SU-DHL-6 (cell line): ENCODE measurements around the gene ZIC1.

Source experiments
- H2AFZ ChIP-seq: fragments of 200-600 bp; sonication (generic); 2 replicates; pipeline ENCODE4 v1.6.1; 2014; ENCODE audit warnings: low read depth, mild to moderate bottlenecking, moderate library complexity, mixed read lengths, antibody characterized with exemption, low read length; ENCODE audit not compliant: severe bottlenecking
- H3F3A ChIP-seq: fragments of 200-600 bp; shearing (Covaris generic); 2 replicates; pipeline ENCODE4 v1.6.0; 2016; ENCODE audit warnings: antibody characterized with exemption, mild to moderate bottlenecking; ENCODE audit not compliant: insufficient read depth
- H3K27ac ChIP-seq: fragments of 200-600 bp; sonication (generic); 2 replicates; pipeline ENCODE4 v1.5.1; 2016; ENCODE audit warnings: low read depth, mild to moderate bottlenecking, low read length, moderate library complexity, mixed read lengths
- H3K27me3 ChIP-seq: fragments of 200-600 bp; sonication (generic), shearing (Covaris generic); 2 replicates; pipeline ENCODE4 v1.6.0; 2014; ENCODE audit warnings: mild to moderate bottlenecking, low read length
- H3K36me3 ChIP-seq: fragments of 200-600 bp; sonication (generic); 2 replicates; pipeline ENCODE4 v1.6.1; 2014; ENCODE audit warnings: mild to moderate bottlenecking, low read length, mixed read lengths
- H3K4me2 ChIP-seq: fragments of 300-600, 200-600 bp; shearing (Covaris generic), sonication (generic); 2 replicates; pipeline ENCODE4 v1.6.0; 2014; ENCODE audit warnings: low read length, low read depth, mild to moderate bottlenecking; ENCODE audit not compliant: poor library complexity, severe bottlenecking
- H3K4me3 ChIP-seq: fragments of 200-600 bp; sonication (generic); 2 replicates; pipeline ENCODE4 v1.5.1; 2014; ENCODE audit warnings: antibody characterized with exemption, low read length, mild to moderate bottlenecking, mixed read lengths; ENCODE audit not compliant: insufficient read depth, poor library complexity, severe bottlenecking
- H3K79me2 ChIP-seq: fragments of 200-600 bp; sonication (generic); 2 replicates; pipeline ENCODE4 v1.6.1; 2014; ENCODE audit warnings: mild to moderate bottlenecking, low read length, moderate library complexity; ENCODE audit not compliant: insufficient read depth
- H3K9ac ChIP-seq: fragments of 200-600 bp; sonication (generic); 2 replicates; pipeline ENCODE4 v1.7.0; 2014; ENCODE audit warnings: mild to moderate bottlenecking, low read length
- H3K9me2 ChIP-seq: fragments of 200-600 bp; sonication (generic); replicated peaks from 2 replicates; pipeline ENCODE4 v1.6.1; 2014; ENCODE audit warnings: low read length; ENCODE audit not compliant: insufficient read depth
- H3K9me3 ChIP-seq: fragments of 200-600 bp; sonication (generic); 2 replicates; pipeline ENCODE4 v1.6.1; 2014; ENCODE audit warnings: low read length, mixed read lengths; ENCODE audit not compliant: insufficient read depth
- H4K20me1 ChIP-seq: fragments of 200-600 bp; sonication (generic); 2 replicates; pipeline ENCODE4 v1.6.1; 2014; ENCODE audit warnings: low read depth, mild to moderate bottlenecking, antibody characterized with exemption, low read length, moderate library complexity, mixed read lengths
- CTCF ChIP-seq: fragments of 200-600 bp; sonication (generic); IDR thresholded peaks from one replicate; pipeline ENCODE4 v1.5.1; 2017; ENCODE audit warnings: antibody characterized with exemption, mild to moderate bottlenecking, low read length, moderate library complexity; ENCODE audit not compliant: insufficient read depth, poor library complexity, severe bottlenecking
- EZH2phosphoT487 ChIP-seq: fragments of 200-600 bp; sonication (generic), shearing (Covaris generic); conservative IDR thresholded peaks from 2 replicates; pipeline ENCODE4 v1.6.1; 2018; ENCODE audit warnings: mild to moderate bottlenecking, antibody characterized with exemption, low read length, moderate library complexity, mixed read lengths

The ZIC1 gene

GRCh38 chr3:147404000-147404799 is 5.0 kb upstream of the ZIC1 start:
- H3K4me2 ChIP-seq = no peak overlapping the region
- H4K20me1 ChIP-seq = no peaks in the 10 kb centered on the region
- no peaks in the 10 kb centered on the region for H3K36me3 ChIP-seq
- TF ChIP-seq CTCF (no peak), EZH2phosphoT487 (no peak)
- no peaks in the 10 kb centered on the region for H3K79me2 ChIP-seq
- H2AFZ ChIP-seq = no peak overlapping the region
- no peak overlapping the region for H3K27ac ChIP-seq
- H3K9ac ChIP-seq = no peak overlapping the region
- H3F3A ChIP-seq = no peaks in the 10 kb centered on the region
- no peak overlapping the region for H3K4me3 ChIP-seq
- H3K9me2 ChIP-seq = no peaks in the 10 kb centered on the region
- no peaks in the 10 kb centered on the region for H3K9me3 ChIP-seq
- no peaks in the 10 kb centered on the region for H3K27me3 ChIP-seq

GRCh38 chr3:147404800-147405230 is 4.3 kb upstream of the ZIC1 start:
- TF ChIP-seq CTCF = no peak
- no peak for TF ChIP-seq EZH2phosphoT487
- Histone ChIP-seq H3K27ac (no peak overlapping the region), H2AFZ (no peak overlapping the region), H3K27me3 (no peaks in the 10 kb centered on the region), H3K4me3 (no peak overlapping the region), H3K9ac (no peak overlapping the region), H3K36me3 (no peaks in the 10 kb centered on the region), H3F3A (no peaks in the 10 kb centered on the region), H4K20me1 (no peaks in the 10 kb centered on the region), H3K4me2 (no peak overlapping the region), H3K9me3 (no peaks in the 10 kb centered on the region), H3K79me2 (no peaks in the 10 kb centered on the region), H3K9me2 (no peaks in the 10 kb centered on the region)

DNA sequence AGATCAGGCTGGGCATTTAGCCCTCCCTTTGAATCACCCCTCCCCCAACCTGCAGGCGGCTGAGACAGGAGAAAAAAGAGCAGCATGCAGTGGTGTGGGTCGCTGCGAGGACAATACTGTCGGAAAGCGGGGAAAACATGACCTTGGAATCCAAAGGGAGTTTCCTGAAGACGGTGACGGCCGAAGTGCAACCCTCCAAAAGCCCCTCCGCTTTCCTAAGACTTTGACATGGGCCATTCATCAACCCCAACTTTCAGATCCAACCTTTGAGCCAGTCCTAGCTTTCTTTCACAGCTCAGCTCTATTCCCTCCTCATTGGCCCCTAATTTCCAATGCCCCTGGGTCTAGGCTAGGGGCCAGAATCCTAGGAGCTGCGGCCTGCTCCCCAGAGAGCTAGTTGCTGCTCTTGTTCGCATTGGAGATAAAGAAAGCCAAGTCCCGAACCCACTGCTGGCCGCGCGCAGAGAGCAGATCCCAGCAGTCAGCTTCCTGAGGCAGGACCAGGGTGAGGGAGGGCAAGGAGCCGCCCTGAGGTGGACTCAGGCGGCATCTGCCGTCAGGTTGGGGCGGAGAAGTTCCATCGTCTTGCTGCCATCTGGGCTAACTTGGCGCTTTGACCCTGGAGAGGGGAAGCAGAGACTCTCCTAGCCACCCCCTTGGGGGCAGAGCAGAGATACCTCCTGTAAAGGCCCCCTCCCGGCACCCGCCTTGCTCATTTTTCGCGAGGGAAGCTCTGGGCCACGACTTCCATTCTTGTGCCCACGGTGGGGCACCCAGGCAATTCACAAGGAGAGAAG is 3.7 kb upstream of the ZIC1 start:
- Histone ChIP-seq H3K9me3 (no peaks in the 10 kb centered on the region), H3K4me3 (no peak overlapping the region)

More for the DNA sequence above, 3.7 kb upstream of the ZIC1 start:
- H3K4me2 ChIP-seq = no peak overlapping the region
- no peaks in the 10 kb centered on the region for H3K9me2 ChIP-seq
- H3K9ac ChIP-seq = no peak overlapping the region
- H2AFZ ChIP-seq = no peak overlapping the region
- no peaks in the 10 kb centered on the region for H3K27me3 ChIP-seq
- no peaks in the 10 kb centered on the region for H3F3A ChIP-seq
- no peak overlapping the region for H3K27ac ChIP-seq
- H3K36me3 ChIP-seq = no peaks in the 10 kb centered on the region
- no peaks in the 10 kb centered on the region for H3K79me2 ChIP-seq
- H4K20me1 ChIP-seq = no peaks in the 10 kb centered on the region
- TF ChIP-seq CTCF (no peak), EZH2phosphoT487 (no peak)
